DOHH2 (cell line): ENCODE results near the gene LGALS9C.
"Not testable (repeated sequence)": the region's sequence is repeated elsewhere in the genome, so short reads cannot be mapped to it uniquely, and the experiment has no call there.

Experiments
- EZH2phosphoT487 ChIP-seq: fragments of 200-600 bp; sonication (generic); IDR thresholded peaks from 2 replicates; pipeline ENCODE4 v1.6.1; 2017; ENCODE audit warnings: borderline replicate concordance, mild to moderate bottlenecking, antibody characterized with exemption, low read length, moderate library complexity, mixed read lengths
- TF ChIP-seq, protein P1 (sequence below): fragments of 200-600 bp; sonication (generic); IDR thresholded peaks from one replicate; pipeline ENCODE4 v1.5.1; 2014; ENCODE audit warnings: antibody characterized with exemption, mild to moderate bottlenecking, low read depth, low read length; ENCODE audit not compliant: poor library complexity, severe bottlenecking

DNA sequence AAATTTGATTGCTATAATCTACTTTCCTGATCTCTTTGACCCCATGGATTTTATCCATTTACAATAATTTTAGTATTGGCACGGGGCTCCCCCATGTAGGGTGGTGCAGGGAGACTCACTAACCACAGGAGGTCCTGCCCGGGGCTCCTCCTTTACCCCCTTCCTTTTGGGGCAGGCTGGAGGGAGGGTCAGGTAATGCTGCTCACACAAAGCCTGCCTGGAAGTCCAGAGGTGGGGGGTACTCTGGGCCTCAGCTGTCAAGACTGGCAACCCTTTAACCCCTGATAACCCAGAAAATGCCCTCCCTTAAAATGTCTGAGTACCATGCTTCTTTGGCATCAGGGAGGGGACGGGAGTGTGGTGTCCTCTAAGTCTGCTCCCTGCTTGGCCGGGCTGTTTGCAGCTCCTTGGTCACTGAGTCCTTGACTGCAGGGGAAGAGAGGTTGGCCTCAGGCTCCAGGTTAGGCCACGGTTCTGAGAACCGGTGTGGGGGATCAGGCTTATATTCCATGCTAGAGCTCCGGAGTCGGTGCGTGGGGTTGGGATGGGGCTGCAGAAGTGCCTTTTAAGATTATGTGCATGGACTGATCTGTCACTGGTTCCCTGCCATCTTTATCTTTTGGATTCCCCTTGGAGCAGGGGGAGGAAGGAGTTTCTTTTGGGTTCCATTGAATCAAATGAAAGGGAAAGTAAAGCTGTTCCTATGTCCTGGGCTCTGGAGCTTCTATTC, 28.9 kb upstream of the LGALS9C start:
- TF ChIP-seq, protein P1, sequence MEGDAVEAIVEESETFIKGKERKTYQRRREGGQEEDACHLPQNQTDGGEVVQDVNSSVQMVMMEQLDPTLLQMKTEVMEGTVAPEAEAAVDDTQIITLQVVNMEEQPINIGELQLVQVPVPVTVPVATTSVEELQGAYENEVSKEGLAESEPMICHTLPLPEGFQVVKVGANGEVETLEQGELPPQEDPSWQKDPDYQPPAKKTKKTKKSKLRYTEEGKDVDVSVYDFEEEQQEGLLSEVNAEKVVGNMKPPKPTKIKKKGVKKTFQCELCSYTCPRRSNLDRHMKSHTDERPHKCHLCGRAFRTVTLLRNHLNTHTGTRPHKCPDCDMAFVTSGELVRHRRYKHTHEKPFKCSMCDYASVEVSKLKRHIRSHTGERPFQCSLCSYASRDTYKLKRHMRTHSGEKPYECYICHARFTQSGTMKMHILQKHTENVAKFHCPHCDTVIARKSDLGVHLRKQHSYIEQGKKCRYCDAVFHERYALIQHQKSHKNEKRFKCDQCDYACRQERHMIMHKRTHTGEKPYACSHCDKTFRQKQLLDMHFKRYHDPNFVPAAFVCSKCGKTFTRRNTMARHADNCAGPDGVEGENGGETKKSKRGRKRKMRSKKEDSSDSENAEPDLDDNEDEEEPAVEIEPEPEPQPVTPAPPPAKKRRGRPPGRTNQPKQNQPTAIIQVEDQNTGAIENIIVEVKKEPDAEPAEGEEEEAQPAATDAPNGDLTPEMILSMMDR: not testable (repeated sequence)
- TF ChIP-seq EZH2phosphoT487: not testable (repeated sequence)
